HG02759 (cell line): ENCODE results near the gene UROS.
A peak's percentile ranks its signal among the peaks of the same experiment; 100 is the strongest.

ENCODE experiments used
- ATAC-seq: cut with Tn5 transposase; IDR thresholded peaks from one replicate; pipeline ENCODE4 v1.9.1; 2021; ENCODE audit warnings: mild to moderate bottlenecking, moderate library complexity; ENCODE audit not compliant: unreplicated experiment

UROS gene

GRCh38 chr10:125838802-125839575, 15.9 kb upstream of the UROS start:
- ATAC-seq = no peak

DNA sequence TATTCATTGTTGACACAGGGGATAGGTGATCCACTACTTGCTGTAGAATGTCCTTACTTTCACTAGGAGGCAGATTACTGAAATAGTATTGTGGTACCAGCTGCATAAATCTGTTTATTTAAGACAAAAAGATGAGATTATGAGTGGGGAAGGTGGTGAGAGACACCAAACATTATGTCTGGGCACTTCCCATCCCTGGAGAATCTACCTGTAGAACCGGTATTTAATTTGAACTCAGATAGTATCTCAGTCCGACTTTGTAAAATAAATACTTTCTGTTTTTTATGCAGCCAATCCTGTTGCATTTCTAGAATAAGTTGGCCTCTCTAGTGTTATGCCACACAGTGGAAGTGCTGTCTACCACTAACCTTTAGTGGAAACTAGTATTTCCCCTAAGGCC, 13.7 kb upstream of the UROS start:
- no peak for ATAC-seq

GRCh38 chr10:125828311-125828710, 5.3 kb upstream of the UROS start:
- ATAC-seq = no peak

DNA sequence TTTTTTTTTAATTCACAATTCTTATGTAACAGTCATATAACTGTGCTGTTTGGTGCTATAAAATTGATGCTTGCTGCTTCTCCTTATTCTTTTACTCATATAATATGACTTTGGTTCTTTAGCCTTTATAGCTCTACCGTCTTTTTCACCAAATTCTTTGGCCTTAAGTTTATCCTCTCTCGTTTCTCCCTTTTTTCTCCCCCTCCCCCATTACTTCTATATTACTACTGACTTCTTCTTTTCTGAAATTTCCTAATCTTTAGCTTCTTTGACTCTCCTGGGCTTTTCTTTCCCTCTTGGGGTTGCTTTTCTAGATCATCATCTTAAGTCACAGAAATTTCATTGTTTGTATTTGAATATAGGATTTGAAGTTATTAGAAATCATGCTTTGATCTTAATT, 4.1 kb upstream of the UROS start:
- no peak for ATAC-seq

DNA sequence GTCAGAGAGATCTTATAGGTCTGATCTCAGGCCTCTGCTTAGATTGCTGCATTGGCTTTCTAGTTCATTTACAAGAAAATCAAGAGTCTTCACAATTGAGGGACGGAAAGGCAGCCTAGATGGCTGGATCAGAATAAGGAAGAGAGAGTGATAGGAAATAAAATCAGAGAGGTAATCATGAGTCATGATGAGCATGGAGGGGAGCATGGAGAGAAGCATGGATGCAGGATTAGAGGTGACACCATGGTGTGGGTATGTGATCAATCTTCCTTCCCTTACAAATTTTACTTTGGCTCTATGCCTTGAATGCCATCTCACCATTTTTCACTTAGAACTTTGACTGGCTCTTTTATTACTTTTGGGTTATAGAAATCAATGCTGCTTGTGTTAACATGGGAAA, 1.7 kb upstream of the UROS start:
- no peak for ATAC-seq

DNA sequence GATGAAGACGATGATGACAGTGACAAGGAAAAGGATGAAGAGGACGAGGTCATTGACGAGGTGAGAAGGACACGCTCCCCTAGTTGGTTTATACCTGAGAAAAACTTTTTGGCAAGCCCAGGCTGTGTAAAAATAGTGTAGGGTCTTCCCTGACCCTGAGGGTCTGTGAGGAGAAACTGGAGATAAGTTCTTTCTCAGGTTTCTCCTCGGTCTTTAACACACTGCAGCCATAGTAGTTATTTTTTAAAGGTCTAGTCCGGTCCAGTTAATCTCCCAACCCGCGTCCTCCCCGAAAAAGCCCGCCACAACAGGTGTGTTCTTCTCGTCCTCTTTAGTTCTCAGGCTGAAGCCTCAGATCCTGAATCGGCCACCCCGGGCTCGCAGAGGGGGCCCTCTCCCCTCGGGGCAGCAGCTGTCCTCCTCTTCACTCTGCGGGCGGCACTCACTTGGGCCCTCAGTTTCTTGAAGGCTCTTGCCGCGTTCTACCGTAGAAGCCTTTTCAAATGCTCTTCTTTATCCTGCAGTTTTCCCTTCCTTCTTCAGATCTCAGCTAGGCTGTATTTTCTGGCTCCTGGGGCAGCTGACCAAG, 699 bp upstream of the UROS start:
- peak; percentile 1 for ATAC-seq

DNA sequence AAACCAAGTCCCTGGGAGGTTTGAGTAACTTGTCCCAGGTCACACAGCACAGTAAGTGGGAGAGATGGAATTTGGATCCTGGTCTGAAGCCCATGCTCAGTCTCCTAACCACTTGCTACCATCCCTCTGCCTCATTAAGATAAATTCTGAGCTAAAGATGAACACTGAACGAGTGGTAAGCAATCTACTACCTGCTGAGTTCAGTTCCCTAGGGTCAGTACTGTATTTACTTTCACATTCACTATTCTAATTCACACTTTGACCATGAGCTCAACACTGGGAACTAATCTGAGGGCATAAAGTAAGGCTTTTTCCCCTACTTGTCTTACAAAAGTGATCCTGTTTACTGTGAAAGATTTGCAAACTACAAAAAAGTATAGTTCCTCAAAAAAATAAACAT, 2.4 kb downstream of the UROS start:
- ATAC-seq = peak; percentile 40

DNA sequence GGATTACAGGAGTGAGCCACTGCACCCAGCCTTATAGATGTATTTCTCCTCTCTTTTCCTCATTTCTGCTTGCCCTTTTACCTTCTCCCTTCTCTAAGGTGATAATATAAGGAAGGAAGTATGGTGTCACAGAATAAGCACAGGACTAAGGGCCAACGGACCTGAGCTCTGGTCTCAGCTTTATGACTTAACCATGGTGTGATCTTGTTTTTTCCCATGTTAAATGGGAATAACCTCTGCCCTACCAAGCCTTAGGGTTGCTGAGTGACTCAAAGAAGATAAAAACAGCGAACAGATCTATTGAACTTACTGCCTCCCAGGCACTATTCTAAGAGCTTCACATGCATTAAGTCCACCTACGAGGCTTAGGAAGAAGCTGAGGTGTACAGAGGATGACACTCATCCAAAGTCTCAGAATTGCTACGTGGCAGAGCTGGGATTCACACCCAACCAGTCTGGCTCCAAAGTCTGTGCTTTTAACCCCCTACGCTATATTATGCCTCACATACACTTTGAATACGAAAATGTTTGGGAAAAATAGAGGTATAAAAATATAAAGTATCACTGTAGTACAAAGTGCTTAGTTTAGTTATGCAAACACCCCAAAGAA, 5.6 kb downstream of the UROS start:
- ATAC-seq = no peak

DNA sequence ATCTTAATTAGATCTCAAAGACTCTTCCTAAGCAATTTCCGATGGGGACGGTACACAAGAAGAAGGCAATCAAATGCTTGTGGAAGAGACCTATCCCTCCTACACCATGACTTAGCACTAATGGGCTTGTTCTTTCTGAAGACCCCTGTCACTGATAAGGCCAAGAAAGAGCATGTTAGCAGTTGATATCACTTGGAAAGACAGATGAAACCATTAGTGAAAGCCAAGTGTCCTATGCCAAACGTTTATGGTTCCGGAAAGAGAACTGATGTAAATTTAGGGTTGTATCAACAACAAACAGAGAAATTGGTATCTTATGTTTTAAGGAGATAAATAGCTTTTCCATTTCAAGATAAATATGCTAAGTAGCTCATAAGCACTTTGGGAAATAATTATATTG, 6.5 kb downstream of the UROS start:
- ATAC-seq = no peak

DNA sequence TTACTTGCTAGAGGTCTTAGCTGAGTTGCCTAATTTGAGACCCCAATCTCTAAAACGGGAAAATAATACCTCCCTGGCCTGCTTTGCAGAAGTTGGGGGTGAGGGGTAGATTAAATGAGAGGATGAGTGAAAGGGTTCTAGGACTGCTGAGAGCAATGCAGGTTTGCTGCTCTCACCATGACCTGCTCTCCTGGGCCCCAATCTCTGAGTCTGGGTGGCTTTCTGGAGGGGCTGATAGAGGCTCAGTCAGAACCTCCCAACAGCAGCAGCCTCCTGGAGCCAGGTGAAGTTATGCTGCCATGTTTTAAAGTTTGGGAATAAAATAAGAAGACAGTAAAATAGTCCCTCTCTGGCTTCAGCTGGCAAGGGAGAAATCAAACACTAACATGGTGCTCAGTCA, 7.3 kb downstream of the UROS start:
- no peak for ATAC-seq

DNA sequence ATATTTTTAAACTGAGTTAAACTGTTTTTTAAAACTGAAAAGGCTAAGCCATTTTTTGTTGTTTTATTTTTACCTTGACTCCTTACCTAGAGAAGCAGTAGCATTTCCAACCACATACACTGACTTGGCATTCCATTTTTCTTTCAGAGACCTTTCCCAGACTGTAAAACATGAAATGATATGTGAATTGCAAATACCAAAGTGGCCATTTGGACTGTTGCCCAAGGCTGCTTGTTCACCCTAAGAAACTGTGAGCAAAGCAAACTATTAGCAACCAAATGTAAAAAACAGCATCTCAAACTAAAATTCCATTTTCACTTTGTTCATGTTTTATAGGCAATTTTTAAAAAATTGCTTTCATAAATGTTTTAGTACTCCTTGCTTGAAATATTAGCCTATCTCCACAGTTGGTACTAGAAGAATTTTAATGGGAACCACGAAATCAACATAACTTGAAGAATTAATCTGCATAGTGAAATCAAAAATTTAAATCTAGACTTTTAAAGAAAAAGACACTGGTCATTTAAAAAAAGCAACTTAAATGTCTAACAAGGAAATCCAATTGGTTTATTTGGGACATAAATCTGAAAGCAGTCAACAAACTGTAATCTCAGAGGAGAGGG, 10.8 kb downstream of the UROS start:
- no peak for ATAC-seq

GRCh38 chr10:125811251-125811650, 11.8 kb downstream of the UROS start:
- ATAC-seq = no peak

- no peak for ATAC-seq
Observed at GRCh38 chr10:125808047-125808446, 15.0 kb downstream of the UROS start.

GRCh38 chr10:125802739-125803138, 20.3 kb downstream of the UROS start:
- ATAC-seq = no peak

- no peak for ATAC-seq
Observed at GRCh38 chr10:125802131-125802530, 20.9 kb downstream of the UROS start.

DNA sequence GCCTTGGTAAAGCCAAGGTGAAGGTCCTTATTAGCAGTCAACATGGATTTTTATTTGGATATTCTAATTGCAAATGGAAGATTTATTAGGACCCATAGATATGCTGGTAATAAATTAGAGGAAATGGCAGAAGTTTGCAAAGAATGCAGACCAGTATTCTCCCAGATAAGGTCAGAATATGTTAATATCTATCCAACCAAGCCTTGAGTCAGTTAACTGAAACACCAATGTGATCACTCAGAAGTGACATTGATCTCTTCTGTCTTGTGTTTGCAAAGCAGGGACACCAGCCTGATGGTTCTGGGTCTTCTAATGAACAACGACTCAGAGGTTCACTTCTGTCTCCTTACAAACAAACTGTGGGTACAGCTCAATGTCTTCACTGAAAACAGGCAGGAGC, 21.5 kb downstream of the UROS start:
- ATAC-seq = no peak

DNA sequence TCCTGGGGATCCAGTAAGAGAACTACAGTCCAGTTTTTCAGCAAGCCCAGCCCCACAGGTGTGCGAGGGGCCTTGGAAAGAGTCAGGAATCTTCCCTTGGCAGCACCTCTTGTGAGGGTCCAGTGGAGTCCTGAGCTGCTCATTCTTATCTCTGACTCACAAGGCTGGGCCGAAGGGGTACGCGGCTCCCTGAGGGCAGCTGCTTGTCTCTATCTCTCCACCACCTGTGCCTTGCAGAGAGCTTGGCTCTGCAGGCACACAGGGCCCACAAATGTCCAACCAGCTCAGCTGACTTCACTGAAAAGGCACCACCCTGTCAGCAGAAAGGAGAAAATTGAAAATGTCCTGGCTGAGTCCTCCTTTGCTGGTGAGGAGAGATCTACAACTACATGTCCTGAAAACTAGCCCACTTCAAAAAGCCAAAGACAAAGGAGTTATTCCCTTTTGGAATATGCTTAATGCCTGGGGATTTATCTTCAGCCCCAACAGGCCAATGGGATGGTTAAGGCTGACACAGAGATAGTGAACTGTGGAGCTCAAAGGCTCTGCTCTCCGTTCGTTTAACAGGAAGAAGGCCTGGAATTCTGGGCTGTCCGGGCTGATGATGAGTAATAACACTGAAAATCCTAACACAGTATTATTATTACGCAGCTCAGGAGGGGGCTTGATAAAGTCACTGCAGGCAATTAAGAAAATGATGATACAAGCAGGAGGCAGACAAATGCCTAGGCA, 23.4 kb downstream of the UROS start:
- no peak for ATAC-seq

GRCh38 chr10:125797994-125798662, 24.9 kb downstream of the UROS start:
- ATAC-seq = no peak

- ATAC-seq = no peak
Observed at GRCh38 chr10:125797424-125797823, 25.6 kb downstream of the UROS start.

DNA sequence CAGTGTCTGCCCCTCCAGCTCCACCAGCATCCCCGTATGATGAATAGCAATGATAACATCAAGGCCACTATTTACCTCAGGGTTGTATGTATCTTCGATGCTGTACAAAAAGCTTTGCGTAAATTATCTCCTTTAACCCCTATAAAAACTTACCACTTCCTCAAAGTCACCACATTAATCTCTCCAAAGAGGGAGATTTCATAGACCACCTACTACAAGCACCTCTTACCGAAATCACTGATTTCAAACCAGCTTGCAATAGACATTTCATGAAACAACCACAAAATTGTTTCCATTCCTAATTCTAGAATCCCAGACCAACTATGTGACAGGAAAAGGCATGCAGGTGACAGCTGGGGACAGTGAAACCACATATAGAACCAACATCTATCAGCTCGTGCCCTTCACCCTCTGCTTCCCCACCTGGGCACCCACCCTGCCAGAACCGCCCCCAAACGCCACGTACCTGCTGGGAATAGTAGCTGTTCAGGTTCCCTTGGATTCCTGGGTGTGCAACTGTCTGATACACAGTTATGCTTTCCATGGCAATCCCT, 27.3 kb downstream of the UROS start:
- no peak for ATAC-seq
